K562 (cell line): ENCODE data around the gene LRP2BP. TPM values are rescaled to one million over a fixed set of nuclear protein-coding genes. Genes with fewer than 3 reads are reported as not detected.

ENCODE experiments used
- ATAC-seq: fragments of 200-7000 bp; cut with Tn5 transposase; 3 replicates; pipeline ENCODE4 v1.9.1; 2020; ENCODE audit warnings: moderate library complexity
- BruUV-seq: library from RNA; stranded (reverse); fragments of 400-500 nt; replicated peaks from 2 replicates; lab custom pipeline; 2021; lab: Mats Ljungman, UMichigan
- CTCF ChIA-PET: fragments of 300-600 bp; formaldehyde crosslinking; extraction: SDS; loops from one replicate; lab custom pipeline; 2021; ENCODE audit warnings: low intra/inter-chr PET ratio; lab: Yijun Ruan, JAX
- POLR2A ChIA-PET: fragments of 300-600, 350-650 bp; sonication (Branson Sonifier 250); formaldehyde crosslinking; extraction: SDS; loops from one replicate; lab custom pipeline; 2021; ENCODE audit warnings: antibody characterized with exemption, inconsistent platforms; lab: Yijun Ruan, JAX
- DNase-seq, 4 experiments: peaks; one replicate each; pipeline versions ENCODE4 v3.0.0 to v3.0.0-alpha.2; 2011 to 2018; ENCODE audit warnings: low spot score in 3 of 4, mixed read lengths in 3 of 4; ENCODE audit errors: extremely low read depth in 1 of 4
- FAIRE-seq: peaks from 2 replicates; lab custom pipeline; 2011; peaks lifted over from hg19 to GRCh38; lab: Jason Lieb, UNC
- H2AFZ ChIP-seq: 2 replicates; pipeline ENCODE4 v1.6.0; 2011; ENCODE audit warnings: low read depth, low read length, control low read depth, inconsistent platforms
- H3K27ac ChIP-seq: fragments of 200-600 bp; 3 replicates; pipeline ENCODE4 v1.8.0; 2011; ENCODE audit warnings: low read depth, mild to moderate bottlenecking, control low read depth, inconsistent platforms, low read length, moderate library complexity, mixed read lengths; ENCODE audit errors: extremely low read depth
- H3K27me3 ChIP-seq, 2 experiments: fragments of 300-600 bp in 1 of 2; 2 replicates in 1 of 2; 3 replicates in 1 of 2; pipeline versions ENCODE4 v1.6.0 to v1.8.0; 2011; ENCODE audit warnings: inconsistent platforms in 2 of 2, low read length in 2 of 2, mild to moderate bottlenecking in 1 of 2, mixed read lengths in 1 of 2, moderate library complexity in 1 of 2; ENCODE audit not compliant: control insufficient read depth in 2 of 2, insufficient read depth in 2 of 2
- H3K36me3 ChIP-seq: fragments of 300-600 bp; 3 replicates; pipeline ENCODE4 v1.8.0; 2011; ENCODE audit warnings: mild to moderate bottlenecking, low read length, inconsistent platforms; ENCODE audit not compliant: control insufficient read depth, insufficient read depth
- H3K4me1 ChIP-seq, 2 experiments: fragments of 200-600 bp in 1 of 2; replicated peaks in 1 of 2; 2 replicates in 1 of 2; 3 replicates in 1 of 2; pipeline versions ENCODE4 v1.5.1 to v1.8.0; 2011; ENCODE audit warnings: inconsistent platforms in 2 of 2, low read length in 2 of 2, mild to moderate bottlenecking in 1 of 2, mixed read lengths in 1 of 2, moderate library complexity in 1 of 2; ENCODE audit not compliant: control insufficient read depth in 2 of 2, insufficient read depth in 2 of 2
- H3K4me2 ChIP-seq: 2 replicates; pipeline ENCODE4 v1.6.1; 2011; ENCODE audit warnings: low read length, control low read depth, inconsistent platforms, mixed read lengths; ENCODE audit not compliant: insufficient read depth
- H3K4me3 ChIP-seq: fragments of 200-600 bp; sonication (generic), shearing (Covaris generic); 2 replicates; pipeline ENCODE4 v1.5.1; 2016; ENCODE audit warnings: control low read depth, inconsistent platforms
- H3K79me2 ChIP-seq: fragments of 200-600 bp; 3 replicates; pipeline ENCODE4 v1.8.0; 2011; ENCODE audit warnings: low read length, inconsistent platforms; ENCODE audit not compliant: control insufficient read depth, insufficient read depth
- H3K9ac ChIP-seq, 2 experiments: 2 replicates each; pipeline versions ENCODE4 v1.6.0 to v1.6.1; 2011; ENCODE audit warnings: low read depth in 2 of 2, low read length in 2 of 2, control low read depth in 1 of 2, inconsistent platforms in 1 of 2, mild to moderate bottlenecking in 1 of 2, mixed read lengths in 1 of 2; ENCODE audit not compliant: insufficient read depth in 1 of 2
- H3K9me1 ChIP-seq: one replicate; pipeline ENCODE4 v1.6.0; 2011; ENCODE audit warnings: inconsistent platforms, mild to moderate bottlenecking, low read length, moderate library complexity; ENCODE audit not compliant: control insufficient read depth, insufficient read depth
- H3K9me3 ChIP-seq: replicated peaks from 2 replicates; pipeline ENCODE4 v1.5.1; 2011; ENCODE audit warnings: low read depth, low read length, inconsistent platforms; ENCODE audit not compliant: control insufficient read depth, insufficient read depth
- H4K20me1 ChIP-seq: replicated peaks from 2 replicates; pipeline ENCODE4 v1.6.1; 2011; ENCODE audit warnings: low read length, inconsistent platforms, mixed read lengths; ENCODE audit not compliant: control insufficient read depth, insufficient read depth
- EGR1 ChIP-seq: fragments of 450-650 bp; conservative IDR thresholded peaks from 2 replicates; pipeline ENCODE4 v1.6.1; 2017; ENCODE audit warnings: mild to moderate bottlenecking
- HMG20A ChIP-seq: fragments of 450-650 bp; formaldehyde crosslinking; conservative IDR thresholded peaks from 2 replicates; pipeline ENCODE4 v1.4.0; 2020; ENCODE audit warnings: mild to moderate bottlenecking, mixed read lengths
- KLF16 ChIP-seq: IDR thresholded peaks from 2 replicates; pipeline ENCODE4 v1.6.1; 2016; ENCODE audit warnings: antibody characterized with exemption
- PHF21A ChIP-seq: fragments of 450-650 bp; IDR thresholded peaks from 2 replicates; pipeline ENCODE4 v1.6.1; 2017; ENCODE audit warnings: low read depth, borderline replicate concordance
- RAD21 ChIP-seq, 2 experiments: fragments of 250-450 bp in 1 of 2; fragments of 450-650 bp in 1 of 2; sonication (Bioruptor Pico) in 1 of 2; formaldehyde crosslinking in 1 of 2; IDR thresholded peaks in 1 of 2; conservative IDR thresholded peaks in 1 of 2; 2 replicates each; pipeline versions ENCODE4 v1.4.0 to v1.8.0; 2020 to 2022; ENCODE audit warnings: mild to moderate bottlenecking in 2 of 2, moderate library complexity in 1 of 2
- RFX5 ChIP-seq: IDR thresholded peaks from 2 replicates; pipeline ENCODE4 v1.6.1; 2011; ENCODE audit warnings: low read depth, mild to moderate bottlenecking, improper control_type of control experiment, low read length
- SNIP1 ChIP-seq: fragments of 450-650 bp; IDR thresholded peaks from 2 replicates; pipeline ENCODE4 v1.7.1; 2017; ENCODE audit warnings: low read depth, mild to moderate bottlenecking
- ZNF717 ChIP-seq: fragments of 250-450 bp; sonication (Bioruptor Pico); IDR thresholded peaks from 2 replicates; pipeline ENCODE4 v1.5.0; 2021
- ZNF785 ChIP-seq: fragments of 250-450 bp; sonication (Bioruptor Pico); IDR thresholded peaks from 2 replicates; pipeline ENCODE4 v1.4.0; 2020; ENCODE audit warnings: mild to moderate bottlenecking
- ZSCAN32 ChIP-seq: fragments of 450-650 bp; formaldehyde crosslinking; IDR thresholded peaks from 2 replicates; pipeline ENCODE4 v1.4.0; 2020; ENCODE audit warnings: mild to moderate bottlenecking, moderate library complexity
- WGBS: fragments of 100-300 bp; shearing (Covaris generic); methylation state at CpG from one replicate; pipeline ENCODE4 v1.1.6; 2016; ENCODE audit warnings: low coverage, mixed read lengths; ENCODE audit not compliant: insufficient coverage; ENCODE audit errors: missing lambda C conversion rate; 5-methylcytosine and 5-hydroxymethylcytosine counted together
- in situ Hi-C: fragments of 300-500 bp; cut with MboI; formaldehyde crosslinking; loops from 4 replicates; pipeline ENCODE4 v1.15.0; 2018; ENCODE audit warnings: inconsistent platforms, mixed read lengths
- intact Hi-C: fragments of 100-400 bp; cut with micrococcal nuclease; formaldehyde crosslinking; loops from 2 replicates; pipeline ENCODE4 v1.14.2; 2022
- polyA plus RNA-seq, 8 experiments: library from polyadenylated mRNA; depleted of rRNA in 4 of 8; stranded (reverse) in 5 of 8; unstranded in 3 of 8; fragments of >200 nt; fragmentation: Nextera tagmentation in 2 of 8; fragmentation: Illumina TruSeq in 1 of 8; extraction: Ambion mirVana in 2 of 8; extraction: Trizol in 1 of 8; gene quantifications; 2 replicates each; pipeline versions ENCODE4 v1.2.1 to v1.2.3, GENCODE V29; 2011 to 2014; ENCODE audit warnings: inconsistent platforms in 1 of 8, missing spikeins in 1 of 8
- total RNA-seq, 7 experiments: library from RNA; depleted of rRNA in 6 of 7; stranded (reverse); fragments of >200 nt in 6 of 7; fragmentation: Illumina TruSeq in 2 of 7; extraction: Trizol in 2 of 7; gene quantifications; 2 replicates each; pipeline versions ENCODE4 v1.2.1 to v1.2.3, GENCODE V29; 2011 to 2021; ENCODE audit warnings: low replicate concordance in 1 of 7
- TF ChIP-seq, protein P1 (sequence below): fragments of 450-650 bp; IDR thresholded peaks from 2 replicates; pipeline ENCODE4 v1.6.1; 2016; ENCODE audit warnings: low read depth, mild to moderate bottlenecking, moderate library complexity
- TF ChIP-seq, protein P2 (sequence below): sonication (generic); formaldehyde crosslinking; IDR thresholded peaks from 2 replicates; pipeline ENCODE4 v1.4.0; 2020; ENCODE audit warnings: mild to moderate bottlenecking, missing genetic modification reagents

The LRP2BP gene
- total and polyA plus RNA-seq, 9 of the 15 experiments (the other 6 are each of a cell fraction or from before 2014, with no cell fraction given): 0.42 to 2.1 (median 0.62) TPM

DNA sequence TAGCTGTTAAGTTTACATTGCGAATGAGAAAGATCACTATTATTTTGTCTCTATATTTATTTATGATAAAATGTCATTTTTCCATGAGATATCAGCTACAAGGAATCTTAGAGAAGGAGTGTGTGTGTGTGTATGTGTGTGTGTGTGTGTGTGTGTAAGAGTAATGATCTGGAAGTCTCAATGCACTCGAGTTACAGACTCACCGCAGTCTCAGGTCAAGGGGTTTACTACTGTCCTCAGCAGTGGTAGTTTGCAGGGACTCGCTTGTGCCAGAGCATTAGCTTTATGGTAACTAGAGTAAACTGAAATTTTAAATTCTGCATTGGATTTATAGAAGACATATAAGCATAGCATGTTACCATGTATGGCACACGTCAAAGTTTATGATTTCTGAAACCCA, 30.8 kb downstream of the LRP2BP start:
- POLR2A ChIA-PET: interaction anchor here (0.6 to 1.5 kb wide), 2 partner anchors 10 to 31 kb away, joined by 3 to 6 read pairs; partner anchors contain the start of gene LRP2BP
- TF ChIP-seq, protein P1, sequence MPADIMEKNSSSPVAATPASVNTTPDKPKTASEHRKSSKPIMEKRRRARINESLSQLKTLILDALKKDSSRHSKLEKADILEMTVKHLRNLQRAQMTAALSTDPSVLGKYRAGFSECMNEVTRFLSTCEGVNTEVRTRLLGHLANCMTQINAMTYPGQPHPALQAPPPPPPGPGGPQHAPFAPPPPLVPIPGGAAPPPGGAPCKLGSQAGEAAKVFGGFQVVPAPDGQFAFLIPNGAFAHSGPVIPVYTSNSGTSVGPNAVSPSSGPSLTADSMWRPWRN: no peak
- TF ChIP-seq SNIP1: no peak
- TF ChIP-seq HMG20A (CRISPR knock-in tag): no peak
- no peak for TF ChIP-seq ZSCAN32 (CRISPR knock-in tag)
- TF ChIP-seq RAD21 (CRISPR knock-in tag; conservative IDR thresholded peaks at IDR 0.05 in 1 of 2, IDR thresholded peaks at IDR 0.05 in 1 of 2): no peak
- no peak for TF ChIP-seq EGR1
- TF ChIP-seq ZNF717 (CRISPR knock-in tag): no peak
- TF ChIP-seq PHF21A: no peak
- TF ChIP-seq ZNF785 (CRISPR knock-in tag): no peak
- no peak for TF ChIP-seq RFX5
- TF ChIP-seq KLF16: no peak
- TF ChIP-seq, protein P2, sequence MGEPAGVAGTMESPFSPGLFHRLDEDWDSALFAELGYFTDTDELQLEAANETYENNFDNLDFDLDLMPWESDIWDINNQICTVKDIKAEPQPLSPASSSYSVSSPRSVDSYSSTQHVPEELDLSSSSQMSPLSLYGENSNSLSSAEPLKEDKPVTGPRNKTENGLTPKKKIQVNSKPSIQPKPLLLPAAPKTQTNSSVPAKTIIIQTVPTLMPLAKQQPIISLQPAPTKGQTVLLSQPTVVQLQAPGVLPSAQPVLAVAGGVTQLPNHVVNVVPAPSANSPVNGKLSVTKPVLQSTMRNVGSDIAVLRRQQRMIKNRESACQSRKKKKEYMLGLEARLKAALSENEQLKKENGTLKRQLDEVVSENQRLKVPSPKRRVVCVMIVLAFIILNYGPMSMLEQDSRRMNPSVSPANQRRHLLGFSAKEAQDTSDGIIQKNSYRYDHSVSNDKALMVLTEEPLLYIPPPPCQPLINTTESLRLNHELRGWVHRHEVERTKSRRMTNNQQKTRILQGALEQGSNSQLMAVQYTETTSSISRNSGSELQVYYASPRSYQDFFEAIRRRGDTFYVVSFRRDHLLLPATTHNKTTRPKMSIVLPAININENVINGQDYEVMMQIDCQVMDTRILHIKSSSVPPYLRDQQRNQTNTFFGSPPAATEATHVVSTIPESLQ: no peak
- TF ChIP-seq, all 486 proteins: peak for 0
- H3K4me1 ChIP-seq: peaks cover 0 to 6% of the 10 kb centered on the region in 2 experiments; a peak in 3 of 5 replicates
- ATAC-seq: no peak
- no TSS peak for BruUV-seq
- no peaks in the 10 kb centered on the region for H3K9me1 ChIP-seq
- no peaks in the 10 kb centered on the region; the same call in 2 of the 3 replicates for H3K36me3 ChIP-seq
- WGBS: 82% methylated on average over 5 of the region's 5 CpGs
- no peaks in the 10 kb centered on the region for H3K27me3 ChIP-seq
- in situ Hi-C loops (no loop called here), intact Hi-C loops (no loop called here)
- DNase-seq: no peak
- no peaks in the 10 kb centered on the region for H3K79me2 ChIP-seq
- CTCF ChIA-PET: no interaction called here
- no peak for FAIRE-seq
- H3K9ac ChIP-seq: no peak overlapping the region
- no peak overlapping the region for H2AFZ ChIP-seq
- no peaks in the 10 kb centered on the region for H3K9me3 ChIP-seq
- no peak overlapping the region for H3K27ac ChIP-seq
- H4K20me1 ChIP-seq: no peaks in the 10 kb centered on the region
- no peak overlapping the region for H3K4me3 ChIP-seq
- no peak overlapping the region for H3K4me2 ChIP-seq
